ENCODE results near the gene ANXA6.
A peak's percentile ranks its signal among the peaks of the same experiment; 100 is the strongest.

ANXA6 gene

DNA sequence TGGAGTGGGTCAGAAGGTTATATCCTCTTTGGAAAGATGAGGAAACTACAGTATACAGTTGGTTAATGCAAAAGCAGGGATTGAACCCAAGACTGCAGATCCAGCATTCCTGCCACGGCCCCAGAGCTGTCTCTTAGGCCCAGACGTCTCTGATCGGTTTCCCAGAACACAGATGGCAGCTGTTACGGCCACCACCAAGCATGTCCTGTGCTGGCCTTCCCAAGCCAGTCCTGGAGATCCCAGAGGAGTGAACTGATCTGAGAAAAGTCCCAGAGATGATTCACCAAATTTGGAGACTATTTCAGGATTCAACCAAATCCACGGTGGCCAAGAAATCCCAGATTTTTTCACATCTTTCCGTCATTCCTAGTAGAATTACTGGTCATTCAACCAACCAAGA is 96.8 kb downstream of the ANXA6 start:
- FAIRE-seq: no peak

GRCh38 chr5:151058891-151059489 is 98.6 kb downstream of the ANXA6 start:
- no peak for FAIRE-seq

GRCh38 chr5:151058301-151058700 is 99.3 kb downstream of the ANXA6 start:
- FAIRE-seq: no peak

DNA sequence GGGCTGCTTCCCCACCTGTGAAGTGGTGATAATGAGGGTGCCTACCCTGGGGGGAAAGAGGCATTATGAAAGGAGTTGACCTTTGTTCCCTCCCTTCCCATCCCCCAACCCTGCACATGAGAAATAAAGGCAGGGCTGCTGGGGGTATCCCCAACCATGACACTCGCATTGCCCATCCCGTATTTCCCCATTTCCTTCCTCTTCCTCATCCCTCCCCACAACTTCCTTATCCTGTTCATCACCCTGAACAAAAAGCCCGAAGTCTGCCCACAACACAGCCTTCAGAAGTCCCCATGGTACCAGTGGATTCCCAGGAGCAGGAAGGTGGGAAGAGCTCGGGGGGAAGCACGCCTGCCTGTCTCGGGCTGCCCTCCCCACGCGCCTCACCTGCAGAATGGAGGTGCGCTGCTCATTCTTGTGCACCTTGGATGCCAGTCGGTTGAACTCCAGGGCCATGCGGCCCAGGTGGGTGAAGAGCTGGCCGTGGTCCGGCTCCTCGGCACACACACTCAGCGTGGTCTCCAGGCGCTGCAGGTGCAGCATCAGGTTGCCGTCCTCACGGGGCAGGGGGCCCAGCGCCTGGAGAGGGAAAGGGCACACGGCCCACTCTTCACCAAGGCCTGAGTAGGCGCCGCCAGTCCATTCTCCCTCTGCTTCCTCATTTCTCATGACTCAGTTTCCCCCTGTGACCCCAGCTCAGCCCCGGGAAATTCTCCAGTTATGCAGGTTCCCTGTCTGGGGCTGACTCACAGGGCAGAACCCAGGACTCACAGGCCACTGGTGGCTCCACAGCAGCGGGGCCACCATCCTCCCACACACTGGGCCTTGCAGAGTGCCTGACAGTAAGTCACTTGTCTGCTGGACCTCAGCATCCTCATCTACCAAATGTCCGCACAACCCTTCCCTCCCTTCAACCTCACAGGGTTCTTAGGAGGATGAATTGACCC is 100.9 kb downstream of the ANXA6 start:
- no peak for FAIRE-seq

DNA sequence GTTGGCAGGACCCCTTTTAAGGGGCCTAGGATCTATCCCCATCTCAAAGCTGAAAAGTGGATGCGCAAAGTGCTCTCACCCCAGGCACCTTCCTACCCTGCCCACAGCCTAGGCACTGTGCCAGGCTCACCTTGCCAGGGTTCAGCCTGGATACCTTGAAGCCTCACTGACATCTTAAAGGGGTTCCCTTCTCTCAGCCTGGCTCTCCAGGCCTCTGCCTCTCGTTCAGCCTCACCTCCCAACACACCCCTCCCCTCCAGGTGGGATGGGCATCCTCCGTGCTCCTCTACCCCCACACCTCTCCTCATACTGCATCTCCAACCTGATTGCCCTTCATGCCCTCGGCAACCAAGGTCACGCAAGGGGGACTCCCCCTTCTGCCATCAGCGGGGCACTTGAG is 102.2 kb downstream of the ANXA6 start:
- no peak for FAIRE-seq

DNA sequence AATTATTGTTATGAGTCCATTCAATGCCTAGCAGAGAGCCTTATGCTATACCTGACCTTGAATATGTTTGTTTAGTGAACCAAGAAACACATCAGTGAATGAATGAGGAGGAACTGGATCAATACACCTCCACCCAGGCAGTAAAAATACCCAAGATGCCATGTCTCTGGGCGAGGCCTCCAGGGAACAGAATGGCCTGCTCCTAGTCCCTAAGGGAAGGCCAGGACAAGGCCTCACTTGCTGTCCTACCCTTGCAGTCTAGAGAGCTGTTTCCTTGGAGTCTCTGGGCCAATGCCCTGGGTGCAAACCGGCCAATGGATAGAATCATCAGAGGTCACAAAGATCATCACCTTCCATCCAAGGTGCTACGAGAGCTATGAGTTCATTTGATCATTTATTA is 102.9 kb downstream of the ANXA6 start:
- no peak for FAIRE-seq

DNA sequence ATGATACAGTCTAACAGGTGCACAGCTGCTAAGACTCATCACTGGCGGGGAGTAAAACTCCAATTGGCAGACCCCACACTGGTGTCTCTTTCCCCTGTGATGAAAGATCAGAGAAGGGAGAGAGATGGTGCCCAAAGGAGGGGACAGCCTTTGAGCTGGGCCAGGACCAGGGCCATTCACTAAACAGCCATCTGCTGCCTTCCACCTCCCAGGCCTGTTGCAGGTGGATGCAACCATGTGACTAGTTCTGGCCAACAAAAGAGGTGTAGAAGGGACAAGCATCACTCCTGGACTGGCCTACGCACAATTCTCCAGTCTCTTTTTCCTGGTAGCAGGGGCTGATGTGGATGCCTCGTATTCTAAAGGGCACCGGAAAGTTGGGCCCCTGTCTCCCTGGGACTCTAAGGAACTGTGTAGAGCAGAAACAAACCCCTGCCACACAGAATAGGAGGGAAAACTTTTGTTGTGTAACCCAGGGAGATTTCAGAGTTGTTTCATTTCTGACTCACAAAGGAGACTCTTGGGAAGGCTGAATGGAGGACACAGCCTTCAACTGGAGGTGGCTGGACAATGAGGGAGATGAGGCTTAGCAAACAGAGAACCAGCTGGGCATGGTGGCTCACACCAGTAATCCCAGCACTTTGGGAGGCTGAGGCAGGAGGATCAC is 103.7 kb downstream of the ANXA6 start:
- no peak for FAIRE-seq

GRCh38 chr5:151052836-151053235 is 104.7 kb downstream of the ANXA6 start:
- no peak for FAIRE-seq

- no peak for FAIRE-seq
These were observed 105.5 kb downstream of the ANXA6 start for GRCh38 chr5:151051931-151052608.

DNA sequence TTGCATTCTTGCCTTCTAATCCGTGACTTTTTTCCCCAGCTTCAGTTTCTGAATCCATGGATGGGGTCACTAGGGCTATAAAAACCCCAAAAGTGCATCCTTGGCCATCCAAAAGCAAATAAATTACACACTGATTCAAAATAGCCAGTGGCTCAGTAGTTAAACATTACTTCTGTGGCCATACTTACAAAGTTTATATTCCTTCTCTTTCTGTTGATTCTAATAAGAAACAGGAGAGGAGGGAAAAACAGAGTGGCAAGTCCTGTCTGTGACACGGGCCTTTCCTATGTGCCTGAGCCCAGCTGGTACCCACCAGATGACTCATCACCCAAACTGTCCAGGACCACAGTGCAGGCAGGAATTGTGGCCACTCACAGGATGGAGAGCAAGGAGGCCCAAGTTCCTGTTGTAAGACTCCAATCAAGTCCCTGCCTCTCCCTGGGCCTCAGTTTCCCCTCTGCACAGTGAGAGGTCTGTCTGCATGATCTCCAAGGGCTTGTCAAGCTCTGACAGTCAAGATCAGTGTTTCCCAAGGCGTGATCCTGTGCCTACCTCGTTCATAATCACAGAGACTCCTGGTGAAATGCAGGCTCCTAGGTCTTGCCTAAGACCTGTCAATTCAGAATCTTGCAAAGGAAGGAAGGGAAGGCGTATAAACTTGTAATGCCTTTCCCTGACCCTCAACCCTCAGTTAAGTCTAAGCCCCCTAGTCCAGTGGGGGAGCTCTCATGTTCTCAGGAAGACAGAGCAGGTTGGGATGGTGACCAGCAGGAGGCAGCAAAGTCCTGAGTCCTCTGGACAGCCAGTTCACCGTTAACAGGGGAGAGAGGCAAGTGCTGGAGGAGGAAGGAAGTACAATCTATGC is 106.3 kb downstream of the ANXA6 start:
- peak; percentile 90 for FAIRE-seq

Measured in G401.6 (cell line).